ENCODE results near the gene AFDN.

The AFDN gene

GRCh38 chr6:168004945-168005344, 178.2 kb downstream of the AFDN start:
- DNase-seq: no peak

DNA sequence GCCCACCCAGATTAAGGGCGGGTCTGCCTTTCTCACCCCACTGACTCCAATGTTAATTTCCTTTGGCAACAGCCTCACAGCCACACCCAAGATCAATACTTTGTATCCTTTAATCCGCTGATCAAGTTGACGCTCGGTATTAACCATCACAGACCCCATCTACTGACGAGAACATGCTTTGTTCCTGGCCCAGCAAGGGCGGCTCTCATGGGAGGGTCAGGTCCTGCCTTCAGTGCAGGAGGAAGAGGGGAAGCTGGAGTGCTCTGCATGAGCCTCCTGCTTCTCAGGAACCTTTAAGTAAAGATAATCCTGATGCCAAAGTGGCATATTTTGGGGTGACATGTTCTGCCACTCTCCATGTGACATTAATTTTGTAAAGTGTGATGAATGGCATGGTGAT, 179.1 kb downstream of the AFDN start:
- DNase-seq: no peak

DNA sequence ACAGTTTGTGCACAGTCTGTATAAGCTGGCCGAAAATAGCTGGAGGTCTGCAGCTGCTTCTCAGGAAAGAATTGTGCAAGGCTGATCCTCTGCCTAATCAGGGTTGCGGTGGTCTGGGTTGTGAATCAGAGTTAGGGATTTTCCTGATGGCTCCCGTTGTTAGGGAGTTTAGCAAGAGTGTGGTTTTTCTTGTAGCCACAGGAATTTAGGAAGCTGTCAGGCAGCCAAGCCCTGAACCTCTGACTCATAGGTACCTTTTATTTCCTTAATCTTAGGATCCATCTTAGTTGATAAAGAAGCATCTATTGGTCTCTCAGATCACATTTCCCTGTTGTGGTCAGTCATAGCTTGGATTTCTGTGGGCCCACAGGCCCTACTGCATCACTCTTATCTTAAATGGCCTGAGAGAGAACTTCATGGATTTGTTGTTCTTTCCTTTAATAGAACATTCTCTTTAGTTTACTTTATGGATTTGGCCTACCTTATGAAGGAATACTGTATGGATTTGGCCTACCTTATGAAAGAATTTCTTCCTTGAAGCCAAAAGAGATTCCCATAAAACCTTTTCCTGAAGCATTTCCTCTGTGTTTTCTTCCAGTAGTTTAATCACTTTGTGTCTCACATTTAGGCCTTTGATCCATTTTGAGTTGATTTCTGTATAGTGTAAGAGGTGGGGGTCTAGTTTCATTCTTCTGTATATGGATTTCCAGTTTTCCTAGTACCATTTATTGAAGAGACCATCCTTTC, 181.1 kb downstream of the AFDN start:
- DNase-seq: no peak

GRCh38 chr6:168009331-168009730, 182.6 kb downstream of the AFDN start:
- DNase-seq: no peak

GRCh38 chr6:168011291-168011690, 184.6 kb downstream of the AFDN start:
- no peak for DNase-seq

DNA sequence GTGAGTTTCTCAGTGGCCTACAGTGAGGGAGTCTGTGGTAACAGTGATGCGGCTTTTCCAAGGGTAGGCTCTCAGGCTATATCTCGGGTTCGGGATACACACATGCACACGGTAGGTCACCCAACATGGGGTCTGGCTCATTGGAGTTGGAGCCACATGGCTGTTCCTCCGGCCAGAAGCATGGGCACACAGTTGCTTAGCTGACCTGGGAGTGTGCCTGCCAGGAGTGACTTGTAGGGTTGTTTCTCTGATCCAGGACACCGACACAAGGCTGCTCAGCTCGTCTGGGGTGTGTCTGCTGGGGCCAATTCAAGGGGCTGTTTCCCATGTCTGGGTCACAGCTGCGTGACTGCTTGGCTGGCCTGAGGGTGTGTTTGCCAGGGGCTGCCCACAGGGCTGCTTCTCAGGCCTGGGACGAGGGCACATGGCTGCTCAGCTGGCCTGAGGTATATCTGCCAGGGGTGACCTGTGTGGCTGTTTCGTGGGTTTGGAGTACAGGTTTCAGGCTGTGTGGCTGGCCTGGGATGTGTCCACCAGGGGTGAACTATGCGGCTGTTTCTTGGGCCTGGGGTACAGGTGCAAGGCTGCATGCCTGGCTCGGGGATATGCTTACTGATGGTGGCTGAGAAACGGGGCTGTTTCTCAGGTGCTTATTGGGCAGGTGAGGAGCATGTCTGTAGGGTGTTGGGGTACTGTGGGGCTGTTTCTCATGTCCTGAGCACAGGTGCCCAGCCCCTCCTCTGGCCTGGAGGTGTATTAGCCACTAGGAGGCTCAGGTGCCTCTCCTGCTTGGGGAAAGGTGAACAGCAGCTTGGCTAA, 185.9 kb downstream of the AFDN start:
- no peak for DNase-seq

DNA sequence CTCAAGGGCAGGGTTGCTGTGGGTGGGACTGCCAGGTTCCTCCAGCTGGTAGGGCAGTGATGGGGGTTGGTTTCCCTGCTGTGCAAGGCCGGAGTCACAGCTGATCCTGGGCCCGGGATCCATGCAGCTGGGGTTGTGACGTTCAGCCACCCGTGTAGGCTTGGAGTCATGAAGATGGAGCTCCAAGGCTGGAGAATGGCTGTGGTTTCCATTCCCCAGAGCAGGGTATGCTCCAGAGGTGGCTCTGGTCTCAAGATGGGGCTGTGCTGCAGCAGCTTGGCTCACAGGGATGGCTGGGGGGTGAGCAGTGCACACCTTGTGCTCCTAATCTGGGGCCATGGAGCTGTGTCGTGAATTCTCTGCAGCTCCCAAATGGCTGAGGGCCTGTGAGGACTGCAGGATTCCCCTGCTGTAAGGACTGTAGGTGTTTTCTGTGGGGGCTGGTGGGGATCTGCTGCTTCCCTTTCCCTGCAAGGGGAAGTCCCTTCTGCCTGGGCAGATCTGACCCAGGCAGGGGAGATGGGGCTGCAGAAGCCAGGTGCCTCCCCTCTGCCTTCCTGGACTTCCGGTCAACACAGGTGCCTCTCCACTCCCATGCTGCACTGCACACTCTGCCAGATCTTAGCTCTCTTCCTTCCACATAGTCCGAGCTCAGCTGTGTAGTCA, 186.7 kb downstream of the AFDN start:
- DNase-seq: no peak

GRCh38 chr6:168014428-168014827, 187.7 kb downstream of the AFDN start:
- no peak for DNase-seq

DNA sequence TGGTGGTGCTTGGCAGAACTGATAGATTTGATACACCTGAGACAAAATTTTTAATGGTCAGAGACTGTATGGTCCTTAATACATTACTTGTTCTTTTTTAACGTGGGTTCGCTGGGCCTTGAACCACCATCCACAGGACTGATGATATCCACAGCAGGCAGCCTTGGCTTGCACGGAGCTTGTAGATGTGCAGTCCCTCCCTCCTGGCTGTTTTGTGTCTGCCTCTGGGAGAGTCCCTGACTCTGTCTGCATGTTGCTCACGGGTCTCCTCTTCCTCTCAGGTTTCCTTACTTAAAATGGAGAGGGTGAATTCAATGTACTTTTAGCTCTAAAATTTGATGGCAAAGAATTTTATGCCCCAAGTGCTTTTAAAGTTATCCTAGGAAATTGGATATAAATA, 188.3 kb downstream of the AFDN start:
- DNase-seq: no peak

- DNase-seq: no peak
Observed at GRCh38 chr6:168015482-168016175, 188.9 kb downstream of the AFDN start.

GRCh38 chr6:168016176-168016620, 189.5 kb downstream of the AFDN start:
- DNase-seq: no peak

GRCh38 chr6:168016721-168017525, 190.2 kb downstream of the AFDN start:
- DNase-seq: no peak

DNA sequence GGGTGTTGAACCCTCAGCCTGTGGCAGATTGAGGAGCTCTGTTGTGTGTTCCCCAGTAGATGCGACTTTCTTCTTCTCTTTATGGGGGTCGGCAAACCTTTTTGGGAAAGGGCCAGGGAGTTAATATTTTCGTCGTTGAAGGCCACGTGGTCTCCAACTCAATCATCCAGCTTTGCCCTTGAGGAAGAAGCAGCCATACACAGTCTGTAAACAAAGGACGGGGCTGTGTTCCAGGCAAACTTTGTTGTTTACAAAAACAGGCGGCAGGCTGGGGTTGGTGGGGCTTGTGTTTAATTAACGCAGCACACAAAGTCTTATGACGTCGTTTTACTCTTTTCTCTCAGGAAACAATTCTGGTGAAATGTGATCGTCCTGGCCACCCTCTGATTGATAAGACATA, 190.9 kb downstream of the AFDN start:
- no peak for DNase-seq

DNA sequence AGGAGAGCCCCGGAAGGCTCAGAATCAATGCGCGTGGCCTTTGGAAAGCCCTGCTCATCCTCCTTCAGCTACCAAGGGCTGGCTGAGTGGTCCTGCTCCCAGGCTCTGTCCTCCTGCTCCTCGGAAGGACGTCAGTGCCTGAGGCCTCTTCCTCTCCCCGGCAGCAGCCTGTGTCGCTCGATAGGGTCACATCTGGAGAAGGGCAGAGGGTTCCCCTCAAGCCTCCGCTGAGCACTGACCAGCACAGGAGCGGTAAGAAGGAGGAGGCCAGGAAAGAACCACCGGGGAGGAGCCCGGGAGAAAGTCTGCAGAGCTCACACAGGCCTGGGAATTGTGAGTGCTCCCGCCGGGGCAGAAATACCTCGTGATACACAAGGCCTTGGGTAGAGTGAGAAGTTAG, 192.0 kb downstream of the AFDN start:
- DNase-seq: no peak

DNA sequence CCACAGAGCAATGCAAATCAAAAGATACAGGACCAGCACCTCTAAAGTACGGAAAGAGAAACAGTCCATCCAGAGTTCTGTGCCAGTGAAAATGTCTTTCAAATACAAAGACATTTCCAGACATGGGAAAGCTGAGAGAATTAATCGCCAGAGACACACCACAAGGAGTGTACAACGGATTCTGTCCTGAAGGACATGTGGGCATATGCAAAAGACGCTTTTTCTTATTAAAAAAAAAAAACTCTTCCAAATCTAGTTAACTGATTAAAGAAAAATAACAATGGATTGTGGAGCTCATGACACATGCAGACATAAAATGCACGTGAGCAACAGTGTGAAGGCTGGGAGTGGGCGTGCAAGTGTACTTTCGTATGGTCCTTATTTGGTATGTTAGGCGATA, 193.5 kb downstream of the AFDN start:
- DNase-seq: no peak

- DNase-seq: no peak
Observed at GRCh38 chr6:168021581-168021980, 194.9 kb downstream of the AFDN start.
